Ishikawa (cell line): ENCODE results near the gene ZNF592.

Experiments
- CEBPB ChIP-seq: IDR thresholded peaks from 2 replicates; pipeline ENCODE4 v1.6.1; 2012
- CREB1 ChIP-seq: IDR thresholded peaks from 2 replicates; pipeline ENCODE4 v1.6.1; 2012; ENCODE audit warnings: low read depth
- EGR1 ChIP-seq: IDR thresholded peaks from 2 replicates; pipeline ENCODE4 v1.6.1; 2012
- EP300 ChIP-seq: IDR thresholded peaks from 2 replicates; pipeline ENCODE4 v1.6.1; 2012; ENCODE audit warnings: borderline replicate concordance
- FOXM1 ChIP-seq: IDR thresholded peaks from 2 replicates; pipeline ENCODE4 v1.6.1; 2012; ENCODE audit warnings: low read depth, borderline replicate concordance
- NFIC ChIP-seq: IDR thresholded peaks from 2 replicates; pipeline ENCODE4 v1.6.1; 2012
- RAD21 ChIP-seq: IDR thresholded peaks from 2 replicates; pipeline ENCODE4 v1.6.1; 2012; ENCODE audit warnings: low read depth
- TAF1 ChIP-seq: IDR thresholded peaks from 2 replicates; pipeline ENCODE4 v1.6.1; 2012; ENCODE audit warnings: low read depth, mild to moderate bottlenecking
- TCF12 ChIP-seq: IDR thresholded peaks from 2 replicates; pipeline ENCODE4 v1.6.1; 2012; ENCODE audit warnings: low read depth
- TEAD4 ChIP-seq: IDR thresholded peaks from 2 replicates; pipeline ENCODE4 v1.6.1; 2012
- YY1 ChIP-seq: IDR thresholded peaks from 2 replicates; pipeline ENCODE4 v1.6.1; 2012; ENCODE audit warnings: low read depth
- ZBTB7A ChIP-seq: IDR thresholded peaks from 2 replicates; pipeline ENCODE4 v1.6.1; 2012; ENCODE audit warnings: low read depth
- TF ChIP-seq, protein P1 (sequence below): IDR thresholded peaks from 2 replicates; pipeline ENCODE4 v1.6.1; 2012; ENCODE audit warnings: low read depth, mild to moderate bottlenecking
- TF ChIP-seq, protein P2 (sequence below): IDR thresholded peaks from 2 replicates; pipeline ENCODE4 v1.6.1; 2012
- TF ChIP-seq, protein P3 (sequence below): IDR thresholded peaks from 2 replicates; pipeline ENCODE4 v1.6.1; 2012

Gene ZNF592

DNA sequence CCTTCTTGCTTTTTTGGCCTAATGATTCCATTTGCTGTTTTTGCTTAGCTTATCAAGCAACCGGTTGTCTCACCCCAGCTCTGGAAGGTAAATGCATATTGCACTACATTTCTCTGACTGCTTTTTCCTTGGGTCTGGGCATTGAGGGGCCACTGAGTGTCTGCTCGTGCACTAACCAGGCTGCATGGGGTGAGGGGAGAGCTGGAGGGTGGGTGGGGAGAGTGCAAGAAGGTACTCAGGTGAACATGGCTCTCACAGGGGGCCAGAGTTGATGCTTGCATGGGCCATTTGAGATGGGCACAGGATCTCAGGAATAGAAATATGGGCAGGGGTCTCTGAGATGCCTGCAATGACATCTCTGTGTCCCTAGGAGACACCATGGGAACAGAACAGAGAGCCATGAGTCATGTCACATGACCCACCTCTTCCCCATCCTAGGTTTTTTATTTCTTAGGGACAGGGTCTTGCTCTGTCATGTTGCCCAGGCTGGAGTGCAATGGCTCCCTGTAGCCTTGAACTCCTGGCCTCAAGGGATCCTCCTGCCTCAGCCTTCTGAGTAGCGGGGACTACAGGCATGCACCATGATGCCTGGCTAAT, 75.0 kb downstream of the ZNF592 start:
- no peak for TF ChIP-seq NFIC
- TF ChIP-seq RAD21 = no peak
- TF ChIP-seq, protein P1, sequence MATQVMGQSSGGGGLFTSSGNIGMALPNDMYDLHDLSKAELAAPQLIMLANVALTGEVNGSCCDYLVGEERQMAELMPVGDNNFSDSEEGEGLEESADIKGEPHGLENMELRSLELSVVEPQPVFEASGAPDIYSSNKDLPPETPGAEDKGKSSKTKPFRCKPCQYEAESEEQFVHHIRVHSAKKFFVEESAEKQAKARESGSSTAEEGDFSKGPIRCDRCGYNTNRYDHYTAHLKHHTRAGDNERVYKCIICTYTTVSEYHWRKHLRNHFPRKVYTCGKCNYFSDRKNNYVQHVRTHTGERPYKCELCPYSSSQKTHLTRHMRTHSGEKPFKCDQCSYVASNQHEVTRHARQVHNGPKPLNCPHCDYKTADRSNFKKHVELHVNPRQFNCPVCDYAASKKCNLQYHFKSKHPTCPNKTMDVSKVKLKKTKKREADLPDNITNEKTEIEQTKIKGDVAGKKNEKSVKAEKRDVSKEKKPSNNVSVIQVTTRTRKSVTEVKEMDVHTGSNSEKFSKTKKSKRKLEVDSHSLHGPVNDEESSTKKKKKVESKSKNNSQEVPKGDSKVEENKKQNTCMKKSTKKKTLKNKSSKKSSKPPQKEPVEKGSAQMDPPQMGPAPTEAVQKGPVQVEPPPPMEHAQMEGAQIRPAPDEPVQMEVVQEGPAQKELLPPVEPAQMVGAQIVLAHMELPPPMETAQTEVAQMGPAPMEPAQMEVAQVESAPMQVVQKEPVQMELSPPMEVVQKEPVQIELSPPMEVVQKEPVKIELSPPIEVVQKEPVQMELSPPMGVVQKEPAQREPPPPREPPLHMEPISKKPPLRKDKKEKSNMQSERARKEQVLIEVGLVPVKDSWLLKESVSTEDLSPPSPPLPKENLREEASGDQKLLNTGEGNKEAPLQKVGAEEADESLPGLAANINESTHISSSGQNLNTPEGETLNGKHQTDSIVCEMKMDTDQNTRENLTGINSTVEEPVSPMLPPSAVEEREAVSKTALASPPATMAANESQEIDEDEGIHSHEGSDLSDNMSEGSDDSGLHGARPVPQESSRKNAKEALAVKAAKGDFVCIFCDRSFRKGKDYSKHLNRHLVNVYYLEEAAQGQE = no peak
- TF ChIP-seq, protein P2, sequence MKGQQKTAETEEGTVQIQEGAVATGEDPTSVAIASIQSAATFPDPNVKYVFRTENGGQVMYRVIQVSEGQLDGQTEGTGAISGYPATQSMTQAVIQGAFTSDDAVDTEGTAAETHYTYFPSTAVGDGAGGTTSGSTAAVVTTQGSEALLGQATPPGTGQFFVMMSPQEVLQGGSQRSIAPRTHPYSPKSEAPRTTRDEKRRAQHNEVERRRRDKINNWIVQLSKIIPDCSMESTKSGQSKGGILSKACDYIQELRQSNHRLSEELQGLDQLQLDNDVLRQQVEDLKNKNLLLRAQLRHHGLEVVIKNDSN = no peak
- TF ChIP-seq YY1 = no peak
- TF ChIP-seq EGR1 = no peak
- no peak for TF ChIP-seq TCF12
- no peak for TF ChIP-seq TEAD4
- TF ChIP-seq CEBPB = no peak
- no peak for TF ChIP-seq EP300
- no peak for TF ChIP-seq CREB1
- no peak for TF ChIP-seq FOXM1
- TF ChIP-seq TAF1 = no peak
- TF ChIP-seq, protein P3, sequence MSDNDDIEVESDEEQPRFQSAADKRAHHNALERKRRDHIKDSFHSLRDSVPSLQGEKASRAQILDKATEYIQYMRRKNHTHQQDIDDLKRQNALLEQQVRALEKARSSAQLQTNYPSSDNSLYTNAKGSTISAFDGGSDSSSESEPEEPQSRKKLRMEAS = no peak

DNA sequence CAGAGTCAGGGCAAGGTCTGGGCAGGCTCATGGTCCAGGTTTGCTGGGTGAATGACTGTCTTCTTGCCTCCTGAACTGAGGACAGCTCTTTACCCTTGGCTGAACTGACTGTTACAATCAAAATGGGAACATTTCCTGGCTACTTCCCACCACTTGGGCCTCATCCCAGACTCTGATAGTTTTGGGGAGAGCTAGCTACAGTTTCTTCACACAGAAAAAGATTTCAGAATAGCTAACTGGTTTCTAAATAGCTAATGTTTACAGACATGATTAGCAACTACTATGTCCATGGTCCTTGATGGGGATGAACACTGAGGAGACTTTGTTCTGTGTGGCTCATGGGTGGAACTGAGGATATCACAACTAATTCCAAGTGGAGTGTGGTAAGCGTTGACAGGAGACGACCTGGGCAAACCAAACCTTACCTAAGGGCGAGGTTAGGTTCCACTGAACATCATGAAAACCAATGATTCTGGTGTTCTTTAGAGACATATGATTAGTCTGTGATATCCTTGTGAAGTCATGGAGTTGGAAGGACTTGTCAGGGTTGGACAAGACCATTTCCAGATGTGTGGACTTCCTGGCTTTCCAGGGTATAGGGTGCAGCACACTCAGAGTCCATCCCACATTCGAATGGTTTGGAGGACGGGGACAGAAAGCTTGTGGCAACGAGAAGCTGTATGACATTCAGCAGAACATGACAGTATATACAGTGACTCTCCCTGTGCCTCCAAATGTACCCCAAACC, 76.0 kb downstream of the ZNF592 start:
- TF ChIP-seq NFIC = no peak
- TF ChIP-seq, protein P3 = no peak
- TF ChIP-seq, protein P2 = no peak
- TF ChIP-seq, protein P1 = no peak
- no peak for TF ChIP-seq TCF12
- no peak for TF ChIP-seq EGR1
- TF ChIP-seq EP300 = no peak
- no peak for TF ChIP-seq TEAD4
- no peak for TF ChIP-seq TAF1
- no peak for TF ChIP-seq RAD21
- TF ChIP-seq CREB1 = no peak
- no peak for TF ChIP-seq YY1

DNA sequence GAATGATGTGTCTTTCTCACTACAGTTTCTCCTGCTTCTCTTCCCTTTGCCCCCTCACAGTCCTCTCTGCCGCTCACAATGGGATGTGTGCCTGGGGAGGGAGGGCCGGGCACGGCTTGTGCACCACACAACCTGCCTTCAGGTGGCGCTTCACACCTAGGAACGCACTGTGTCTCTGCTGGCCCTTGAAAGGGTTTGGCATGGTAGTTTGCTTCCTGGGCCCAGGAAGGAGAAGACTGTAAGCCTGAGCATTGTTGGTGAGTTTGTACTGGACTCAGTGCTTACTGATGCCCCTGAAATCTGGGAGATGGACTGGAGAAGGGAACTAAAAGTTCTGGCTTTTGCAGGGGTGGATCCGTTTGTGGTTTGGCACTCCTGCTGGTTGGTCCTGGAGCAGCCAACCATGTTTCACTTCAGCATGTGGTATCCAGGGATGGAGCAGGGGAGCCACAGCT, 78.0 kb downstream of the ZNF592 start:
- TF ChIP-seq YY1 = no peak
- TF ChIP-seq, protein P3 = peak; percentile 33; the same call in 1 of the 2 replicates
- TF ChIP-seq RAD21 = peak; percentile 93

DNA sequence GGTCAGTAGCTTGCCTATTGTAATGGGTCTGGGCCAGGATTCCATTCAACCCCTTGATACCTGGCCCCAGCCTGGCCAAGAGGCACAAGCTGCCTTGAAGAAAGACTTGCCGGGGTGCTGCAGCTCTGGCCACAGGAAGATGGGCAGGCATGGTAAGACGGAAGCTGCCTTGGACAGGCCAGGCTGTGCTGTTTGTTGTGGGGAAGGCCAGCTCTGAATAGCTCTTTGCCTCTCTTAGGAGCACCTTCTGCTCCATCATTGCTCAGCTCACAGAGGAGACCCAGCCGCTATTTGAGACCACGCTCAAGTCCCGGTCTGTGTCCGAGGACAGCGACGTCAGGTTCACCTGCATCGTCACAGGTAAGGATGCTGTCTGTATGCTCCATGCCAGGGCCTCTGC, 78.9 kb downstream of the ZNF592 start:
- TF ChIP-seq CREB1 = no peak
- TF ChIP-seq TCF12 = no peak
- TF ChIP-seq FOXM1 = no peak
- TF ChIP-seq, protein P3 = no peak
- TF ChIP-seq RAD21 = no peak
- no peak for TF ChIP-seq TAF1
- no peak for TF ChIP-seq NFIC
- no peak for TF ChIP-seq TEAD4
- no peak for TF ChIP-seq YY1
- TF ChIP-seq, protein P2 = no peak
- TF ChIP-seq, protein P1 = no peak
- no peak for TF ChIP-seq CEBPB
- TF ChIP-seq EGR1 = no peak
- no peak for TF ChIP-seq EP300
- no peak for TF ChIP-seq ZBTB7A
